ENCODE measurements around the gene RNF183. TPM values are rescaled to one million over a fixed set of nuclear protein-coding genes. Genes with fewer than 3 reads are reported as not detected.

The RNF183 gene
- total and polyA plus RNA-seq, 2 of the 4 experiments (the other 2 are of a cell fraction) = not detected

DNA sequence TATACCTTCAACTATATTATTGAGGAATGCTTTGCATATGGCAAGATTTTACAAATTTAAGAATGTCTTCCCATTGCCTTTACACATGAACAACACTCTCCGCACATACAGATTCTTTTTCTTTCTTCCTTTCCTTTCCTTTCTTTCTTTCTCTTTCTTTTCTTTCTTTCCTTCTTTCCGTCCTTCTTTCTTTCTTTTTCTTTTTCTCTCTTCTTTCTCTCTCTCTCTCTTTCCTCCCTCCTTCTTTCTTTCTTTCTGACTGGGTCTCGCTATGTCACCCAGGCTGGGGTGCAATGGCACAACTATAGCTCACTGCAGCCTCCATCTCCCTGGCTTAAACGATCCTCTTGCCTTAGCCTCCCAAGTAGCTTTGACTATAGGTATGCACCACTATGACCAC is 23.1 kb upstream of the RNF183 start:
- Histone ChIP-seq H3K9me1 (ENCODE audit: insufficient read depth, low read length) (0 out of 2 replicates have a peak, but pooled peaks cover 2% of the 10 kb centered on the region), H3K27me3 (ENCODE audit: control insufficient read depth, insufficient read depth, low read length) (peaks cover 6% of the 10 kb centered on the region), H2AFZ (replicated peaks; ENCODE audit: low read length, poor library complexity) (no peak overlapping the region), H3K4ac (ENCODE audit: low read depth, low read length) (no peak overlapping the region), H4K91ac (ENCODE audit: insufficient read depth, low read depth, low read length) (no peak overlapping the region), H3K18ac (ENCODE audit: low read depth, low read length) (no peak overlapping the region), H4K8ac (ENCODE audit: low read depth in 2 of 2, low read length in 2 of 2) (no peak overlapping the region), H2AK9ac (replicated peaks; ENCODE audit: low read depth, low read length, poor library complexity) (no peak overlapping the region), H2BK15ac (ENCODE audit: low read depth, low read length) (no peak overlapping the region), H3K9me3 (ENCODE audit: control insufficient read depth, insufficient read depth, low read length) (no peaks in the 10 kb centered on the region), H3K56ac (ENCODE audit: extremely low read depth, insufficient read depth, low read length) (no peak overlapping the region), H2BK5ac (ENCODE audit: low read depth, low read length, poor library complexity, severe bottlenecking) (no peak overlapping the region), H3K79me1 (ENCODE audit: low read depth in 1 of 2, low read length in 2 of 2) (no peaks in the 10 kb centered on the region), H3K14ac (replicated peaks; ENCODE audit: low read depth, low read length) (no peak overlapping the region), H2BK120ac (ENCODE audit: low read depth, low read length) (no peak overlapping the region), H4K20me1 (ENCODE audit: insufficient read depth, low read length) (no peaks in the 10 kb centered on the region), H3K23ac (ENCODE audit: low read depth, low read length) (no peak overlapping the region), H3K4me1 (ENCODE audit: control insufficient read depth, insufficient read depth, low read length) (no peaks in the 10 kb centered on the region), H3K27ac (ENCODE audit: insufficient read depth, low read length) (no peak overlapping the region), H2AK5ac (ENCODE audit: low read depth, low read length) (no peak overlapping the region), H2BK20ac (ENCODE audit: low read depth, low read length) (no peak overlapping the region), H3K4me2 (ENCODE audit: low read depth, low read length) (no peak overlapping the region), H3K36me3 (ENCODE audit: control insufficient read depth, insufficient read depth, low read length) (no peaks in the 10 kb centered on the region), H3K9ac (ENCODE audit: low read depth, low read length) (no peak overlapping the region), H4K5ac (ENCODE audit: low read depth, low read length) (no peak overlapping the region), H3K4me3 (ENCODE audit: insufficient read depth, low read depth, low read length) (no peak overlapping the region)
- TF ChIP-seq RAD21 (IDR thresholded peaks at IDR 0.05; ENCODE audit: low read length) = no peak
- TF ChIP-seq SMC3 (IDR thresholded peaks at IDR 0.05; ENCODE audit: low read depth, low read length) = no peak
- TF ChIP-seq, protein P1, sequence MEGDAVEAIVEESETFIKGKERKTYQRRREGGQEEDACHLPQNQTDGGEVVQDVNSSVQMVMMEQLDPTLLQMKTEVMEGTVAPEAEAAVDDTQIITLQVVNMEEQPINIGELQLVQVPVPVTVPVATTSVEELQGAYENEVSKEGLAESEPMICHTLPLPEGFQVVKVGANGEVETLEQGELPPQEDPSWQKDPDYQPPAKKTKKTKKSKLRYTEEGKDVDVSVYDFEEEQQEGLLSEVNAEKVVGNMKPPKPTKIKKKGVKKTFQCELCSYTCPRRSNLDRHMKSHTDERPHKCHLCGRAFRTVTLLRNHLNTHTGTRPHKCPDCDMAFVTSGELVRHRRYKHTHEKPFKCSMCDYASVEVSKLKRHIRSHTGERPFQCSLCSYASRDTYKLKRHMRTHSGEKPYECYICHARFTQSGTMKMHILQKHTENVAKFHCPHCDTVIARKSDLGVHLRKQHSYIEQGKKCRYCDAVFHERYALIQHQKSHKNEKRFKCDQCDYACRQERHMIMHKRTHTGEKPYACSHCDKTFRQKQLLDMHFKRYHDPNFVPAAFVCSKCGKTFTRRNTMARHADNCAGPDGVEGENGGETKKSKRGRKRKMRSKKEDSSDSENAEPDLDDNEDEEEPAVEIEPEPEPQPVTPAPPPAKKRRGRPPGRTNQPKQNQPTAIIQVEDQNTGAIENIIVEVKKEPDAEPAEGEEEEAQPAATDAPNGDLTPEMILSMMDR (conservative IDR thresholded peaks at IDR 0.05; ENCODE audit: low read depth, low read length) = no peak
- no peak for TF ChIP-seq CHD1 (IDR thresholded peaks at IDR 0.05; ENCODE audit: low read depth, low read length)
- no peak for TF ChIP-seq RFX5 (IDR thresholded peaks at IDR 0.05; ENCODE audit: low read depth, low read length)
- no peak for TF ChIP-seq MAZ (IDR thresholded peaks at IDR 0.05; ENCODE audit: borderline replicate concordance, low read depth, low read length)
- no peak for TF ChIP-seq CEBPB (IDR thresholded peaks at IDR 0.05; ENCODE audit: low read depth, low read length)
- TF ChIP-seq, protein P2, sequence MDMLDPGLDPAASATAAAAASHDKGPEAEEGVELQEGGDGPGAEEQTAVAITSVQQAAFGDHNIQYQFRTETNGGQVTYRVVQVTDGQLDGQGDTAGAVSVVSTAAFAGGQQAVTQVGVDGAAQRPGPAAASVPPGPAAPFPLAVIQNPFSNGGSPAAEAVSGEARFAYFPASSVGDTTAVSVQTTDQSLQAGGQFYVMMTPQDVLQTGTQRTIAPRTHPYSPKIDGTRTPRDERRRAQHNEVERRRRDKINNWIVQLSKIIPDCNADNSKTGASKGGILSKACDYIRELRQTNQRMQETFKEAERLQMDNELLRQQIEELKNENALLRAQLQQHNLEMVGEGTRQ (IDR thresholded peaks at IDR 0.05; ENCODE audit: low read depth, low read length) = no peak
- TF ChIP-seq MAFK (IDR thresholded peaks at IDR 0.05; ENCODE audit: low read depth, low read length) = no peak
- TF ChIP-seq FOS (IDR thresholded peaks at IDR 0.05; ENCODE audit: low read depth, low read length) = no peak
- TF ChIP-seq, protein P3, sequence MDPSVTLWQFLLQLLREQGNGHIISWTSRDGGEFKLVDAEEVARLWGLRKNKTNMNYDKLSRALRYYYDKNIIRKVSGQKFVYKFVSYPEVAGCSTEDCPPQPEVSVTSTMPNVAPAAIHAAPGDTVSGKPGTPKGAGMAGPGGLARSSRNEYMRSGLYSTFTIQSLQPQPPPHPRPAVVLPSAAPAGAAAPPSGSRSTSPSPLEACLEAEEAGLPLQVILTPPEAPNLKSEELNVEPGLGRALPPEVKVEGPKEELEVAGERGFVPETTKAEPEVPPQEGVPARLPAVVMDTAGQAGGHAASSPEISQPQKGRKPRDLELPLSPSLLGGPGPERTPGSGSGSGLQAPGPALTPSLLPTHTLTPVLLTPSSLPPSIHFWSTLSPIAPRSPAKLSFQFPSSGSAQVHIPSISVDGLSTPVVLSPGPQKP (IDR thresholded peaks at IDR 0.05; ENCODE audit: borderline replicate concordance, low read depth, low read length) = no peak
- no peak for TF ChIP-seq POLR2A (IDR thresholded peaks at IDR 0.05; ENCODE audit: low read depth, low read length)
- no peak for TF ChIP-seq NFE2L2 (IDR thresholded peaks at IDR 0.05; ENCODE audit: low read depth, low read length)
- no peak for TF ChIP-seq BHLHE40 (IDR thresholded peaks at IDR 0.05; ENCODE audit: low read depth, low read length)
- TF ChIP-seq MXI1 (IDR thresholded peaks at IDR 0.05; ENCODE audit: borderline replicate concordance, low read depth, low read length) = no peak
- TF ChIP-seq RCOR1 (IDR thresholded peaks at IDR 0.05; ENCODE audit: insufficient replicate concordance, low read length) = no peak
- 100% methylated on average over 1 of the region's 4 CpGs; no CpG with 5 or more reads in 1 of the 2 experiments for whole genome bisulfite sequencing, 2 experiments (ENCODE audit: extremely low coverage in 2 of 2, insufficient read length in 1 of 2)
- BruUV-seq (replicated peaks) = no TSS peak
- dilution Hi-C loops (cut with HindIII; ENCODE audit: low sequenced_read_pairs, unreplicated experiment) = no loop called here
- ATAC-seq (ENCODE audit: low read depth) (no peak), DNase-seq (no peak)
- CTCF ChIA-PET = no interaction called here
- in situ Hi-C loops (cut with MboI; ENCODE audit: low sequenced_read_pairs) = no loop called here
- intact Hi-C loops (cut with micrococcal nuclease) = no loop called here
- POLR2A ChIA-PET (ENCODE audit: unreplicated experiment) = no interaction called here
